ENCODE results near the gene SUCLG2. TPM values are rescaled to one million over a fixed set of nuclear protein-coding genes. Genes with fewer than 3 reads are reported as not detected.

Gene SUCLG2
- total RNA-seq, 3 donors from 2014 or later (not counting 1 experiment from before 2014, with no cell fraction given), result 43.6 to 55.8 (median 49.9) TPM

- no peak overlapping the region for H3K4me3 Mint-ChIP-seq
- DNase-seq, result no peak
- H3K9me3 Mint-ChIP-seq, result no peaks in the 10 kb centered on the region
- peaks cover 5% of the 10 kb centered on the region for H3K36me3 ChIP-seq (ENCODE audit: control insufficient read depth, insufficient read depth, low read length)
- H3K27me3 ChIP-seq (ENCODE audit: control insufficient read depth, insufficient read depth, low read length), result no peaks in the 10 kb centered on the region
- no peak overlapping the region for H3K4me3 ChIP-seq (ENCODE audit: low read length)
- H3K27me3 Mint-ChIP-seq (ENCODE audit: low read depth in 2 of 2), result no peaks in the 10 kb centered on the region
- peaks cover 67 to 75% of the 10 kb centered on the region in 2 donors for H3K4me1 Mint-ChIP-seq
- H3K27ac ChIP-seq (ENCODE audit: low read length), result no peak overlapping the region
- peaks cover 17% of the 10 kb centered on the region for H3K4me1 ChIP-seq (ENCODE audit: control insufficient read depth, insufficient read depth, low read length)
- intact Hi-C loops (cut with micrococcal nuclease), result loop anchor here (10.0 kb wide), 1 partner anchor 1435 kb away; the partner anchor contains the start of genes ARL6IP5 and UBA3
- no peak for TF ChIP-seq CTCF (IDR thresholded peaks at IDR 0.05)
- H3K36me3 Mint-ChIP-seq, result no peaks in the 10 kb centered on the region
- 100% methylated on average over 2 of the region's 2 CpGs for WGBS (ENCODE audit: insufficient coverage)
- H3K9me3 ChIP-seq (ENCODE audit: control insufficient read depth, insufficient read depth, low read length), result no peaks in the 10 kb centered on the region
- ATAC-seq, result no peak
- H3K27ac Mint-ChIP-seq, result no peak overlapping the region
Measured at GRCh38 chr3:67650084-67650483, 4.3 kb downstream of the SUCLG2 start.

GRCh38 chr3:67649681-67650080 is 4.7 kb downstream of the SUCLG2 start:
- Mint-ChIP-seq H3K9me3 (no peaks in the 10 kb centered on the region), H3K4me3 (no peak overlapping the region), H3K4me1 (peaks cover 64 to 72% of the 10 kb centered on the region in 2 donors), H3K27me3 (ENCODE audit: low read depth in 2 of 2) (no peaks in the 10 kb centered on the region), H3K27ac (peak overlapping the region in 1 of 2 donors; percentile 3), H3K36me3 (no peaks in the 10 kb centered on the region)
- DNase-seq, result no peak
- no peak for TF ChIP-seq CTCF (IDR thresholded peaks at IDR 0.05)
- Histone ChIP-seq H3K4me3 (ENCODE audit: low read length) (no peak overlapping the region), H3K27ac (ENCODE audit: low read length) (no peak overlapping the region), H3K36me3 (ENCODE audit: control insufficient read depth, insufficient read depth, low read length) (peaks cover 5% of the 10 kb centered on the region), H3K9me3 (ENCODE audit: control insufficient read depth, insufficient read depth, low read length) (no peaks in the 10 kb centered on the region), H3K27me3 (ENCODE audit: control insufficient read depth, insufficient read depth, low read length) (no peaks in the 10 kb centered on the region), H3K4me1 (ENCODE audit: control insufficient read depth, insufficient read depth, low read length) (peaks cover 13% of the 10 kb centered on the region)
- WGBS (ENCODE audit: insufficient coverage), result 94% methylated on average over 2 of the region's 3 CpGs
- intact Hi-C loops (cut with micrococcal nuclease), result loop anchor here (10.0 kb wide), 1 partner anchor 1435 kb away; the partner anchor contains the start of genes ARL6IP5 and UBA3
- no peak for ATAC-seq

GRCh38 chr3:67648701-67649100 is 5.7 kb downstream of the SUCLG2 start:
- ATAC-seq (no peak), DNase-seq (no peak)
- H3K27ac Mint-ChIP-seq, result no peak overlapping the region
- H3K4me1 Mint-ChIP-seq, result peaks cover 72 to 80% of the 10 kb centered on the region in 2 donors
- Histone ChIP-seq H3K9me3 (ENCODE audit: control insufficient read depth, insufficient read depth, low read length) (no peaks in the 10 kb centered on the region), H3K4me1 (ENCODE audit: control insufficient read depth, insufficient read depth, low read length) (peaks cover 6% of the 10 kb centered on the region), H3K36me3 (ENCODE audit: control insufficient read depth, insufficient read depth, low read length) (peaks cover 5% of the 10 kb centered on the region), H3K27ac (ENCODE audit: low read length) (no peak overlapping the region), H3K27me3 (ENCODE audit: control insufficient read depth, insufficient read depth, low read length) (no peaks in the 10 kb centered on the region), H3K4me3 (ENCODE audit: low read length) (no peak overlapping the region)
- intact Hi-C loops (cut with micrococcal nuclease), result no loop called here
- 80% methylated on average over 4 of the region's 4 CpGs for WGBS (ENCODE audit: insufficient coverage)
- no peak overlapping the region for H3K4me3 Mint-ChIP-seq
- no peaks in the 10 kb centered on the region for H3K9me3 Mint-ChIP-seq
- no peaks in the 10 kb centered on the region for H3K36me3 Mint-ChIP-seq
- no peaks in the 10 kb centered on the region for H3K27me3 Mint-ChIP-seq (ENCODE audit: low read depth in 2 of 2)
- TF ChIP-seq CTCF (IDR thresholded peaks at IDR 0.05), result no peak

- Mint-ChIP-seq H3K27me3 (ENCODE audit: low read depth in 2 of 2) (no peaks in the 10 kb centered on the region), H3K36me3 (no peaks in the 10 kb centered on the region), H3K27ac (no peak overlapping the region), H3K4me1 (peaks cover 75 to 84% of the 10 kb centered on the region in 2 donors), H3K9me3 (no peaks in the 10 kb centered on the region), H3K4me3 (no peak overlapping the region)
- intact Hi-C loops (cut with micrococcal nuclease), result no loop called here
- Histone ChIP-seq H3K36me3 (ENCODE audit: control insufficient read depth, insufficient read depth, low read length) (peaks cover 5% of the 10 kb centered on the region), H3K4me1 (ENCODE audit: control insufficient read depth, insufficient read depth, low read length) (peaks cover 4% of the 10 kb centered on the region), H3K27ac (ENCODE audit: low read length) (no peak overlapping the region), H3K9me3 (ENCODE audit: control insufficient read depth, insufficient read depth, low read length) (no peaks in the 10 kb centered on the region), H3K27me3 (ENCODE audit: control insufficient read depth, insufficient read depth, low read length) (no peaks in the 10 kb centered on the region), H3K4me3 (ENCODE audit: low read length) (no peak overlapping the region)
- no peak for DNase-seq
- 93% methylated on average over 2 of the region's 4 CpGs for WGBS (ENCODE audit: insufficient coverage)
- no peak for ATAC-seq
- TF ChIP-seq CTCF (IDR thresholded peaks at IDR 0.05), result no peak
Measured at GRCh38 chr3:67648229-67648628, 6.2 kb downstream of the SUCLG2 start.

All from natural killer cell (primary cell).